Measurements from ENCODE around the gene ETNK2. TPM values are rescaled to one million over a fixed set of nuclear protein-coding genes. Genes with fewer than 3 reads are reported as not detected.

The ETNK2 gene
- total RNA-seq, 4 donors from 2014 or later = 12.4 to 77.8 (median 32.6) TPM

DNA sequence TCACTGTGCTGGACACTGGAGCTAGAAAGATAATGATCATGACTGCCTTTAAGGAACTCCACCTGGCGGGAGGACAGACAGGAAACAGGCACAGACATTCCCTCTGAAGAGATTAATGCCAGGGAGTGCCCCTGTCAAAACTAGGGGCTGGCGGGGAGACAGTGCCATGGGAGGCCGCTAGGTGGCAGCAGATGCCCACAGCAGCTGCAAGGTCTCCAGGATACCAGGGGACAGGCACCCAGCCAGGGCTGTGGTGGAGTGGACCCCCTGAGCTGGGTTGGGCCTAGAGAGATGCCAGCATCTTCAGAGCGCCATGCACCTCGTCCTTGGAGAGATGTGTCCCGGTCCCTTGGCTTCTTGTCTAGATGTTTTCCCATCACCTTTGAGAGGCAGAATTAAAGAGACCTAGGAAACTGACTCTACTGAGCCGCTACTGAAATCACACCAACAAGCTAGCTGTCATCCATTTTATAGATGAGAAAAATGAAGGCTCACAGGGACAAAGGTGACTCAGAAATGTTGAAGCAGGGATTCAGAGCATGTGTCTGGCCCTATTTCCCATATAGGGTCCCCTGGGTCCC lies 10.7 kb upstream of the ETNK2 start:
- TF ChIP-seq, protein P1, sequence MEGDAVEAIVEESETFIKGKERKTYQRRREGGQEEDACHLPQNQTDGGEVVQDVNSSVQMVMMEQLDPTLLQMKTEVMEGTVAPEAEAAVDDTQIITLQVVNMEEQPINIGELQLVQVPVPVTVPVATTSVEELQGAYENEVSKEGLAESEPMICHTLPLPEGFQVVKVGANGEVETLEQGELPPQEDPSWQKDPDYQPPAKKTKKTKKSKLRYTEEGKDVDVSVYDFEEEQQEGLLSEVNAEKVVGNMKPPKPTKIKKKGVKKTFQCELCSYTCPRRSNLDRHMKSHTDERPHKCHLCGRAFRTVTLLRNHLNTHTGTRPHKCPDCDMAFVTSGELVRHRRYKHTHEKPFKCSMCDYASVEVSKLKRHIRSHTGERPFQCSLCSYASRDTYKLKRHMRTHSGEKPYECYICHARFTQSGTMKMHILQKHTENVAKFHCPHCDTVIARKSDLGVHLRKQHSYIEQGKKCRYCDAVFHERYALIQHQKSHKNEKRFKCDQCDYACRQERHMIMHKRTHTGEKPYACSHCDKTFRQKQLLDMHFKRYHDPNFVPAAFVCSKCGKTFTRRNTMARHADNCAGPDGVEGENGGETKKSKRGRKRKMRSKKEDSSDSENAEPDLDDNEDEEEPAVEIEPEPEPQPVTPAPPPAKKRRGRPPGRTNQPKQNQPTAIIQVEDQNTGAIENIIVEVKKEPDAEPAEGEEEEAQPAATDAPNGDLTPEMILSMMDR (IDR thresholded peaks at IDR 0.05; ENCODE audit: low read depth) = no peak

- TF ChIP-seq, protein P1 (IDR thresholded peaks at IDR 0.05; ENCODE audit: low read depth) = no peak
Measured at GRCh38 chr1:204161609-204162493, 10.0 kb upstream of the ETNK2 start.

- TF ChIP-seq, protein P1 (IDR thresholded peaks at IDR 0.05; ENCODE audit: low read depth) = no peak
Measured at GRCh38 chr1:204157962-204158361, 6.1 kb upstream of the ETNK2 start.

DNA sequence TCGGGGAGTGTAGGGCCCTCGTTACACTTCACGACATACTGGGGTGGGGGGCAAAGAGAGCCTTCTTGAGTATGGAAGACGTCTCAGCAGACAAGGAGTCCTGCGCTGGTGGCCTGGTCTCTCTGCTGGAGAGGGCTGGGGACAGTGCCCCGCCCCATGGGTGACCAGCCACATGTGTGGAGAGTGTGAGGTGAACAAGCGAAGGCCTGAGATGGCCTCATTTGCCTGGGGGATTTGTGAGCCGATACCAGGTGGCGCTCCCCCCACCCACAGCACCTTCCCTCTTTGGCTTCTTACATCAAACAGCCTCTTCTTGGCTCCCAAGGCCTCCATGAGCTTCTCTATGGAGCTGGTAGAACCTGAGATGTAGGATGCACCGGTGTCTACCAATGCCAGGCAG lies 4.0 kb upstream of the ETNK2 start:
- TF ChIP-seq, protein P1 (IDR thresholded peaks at IDR 0.05; ENCODE audit: low read depth) = no peak

- TF ChIP-seq, protein P1 (IDR thresholded peaks at IDR 0.05; ENCODE audit: low read depth) = no peak
Measured at GRCh38 chr1:204154568-204155255, 2.9 kb upstream of the ETNK2 start.

DNA sequence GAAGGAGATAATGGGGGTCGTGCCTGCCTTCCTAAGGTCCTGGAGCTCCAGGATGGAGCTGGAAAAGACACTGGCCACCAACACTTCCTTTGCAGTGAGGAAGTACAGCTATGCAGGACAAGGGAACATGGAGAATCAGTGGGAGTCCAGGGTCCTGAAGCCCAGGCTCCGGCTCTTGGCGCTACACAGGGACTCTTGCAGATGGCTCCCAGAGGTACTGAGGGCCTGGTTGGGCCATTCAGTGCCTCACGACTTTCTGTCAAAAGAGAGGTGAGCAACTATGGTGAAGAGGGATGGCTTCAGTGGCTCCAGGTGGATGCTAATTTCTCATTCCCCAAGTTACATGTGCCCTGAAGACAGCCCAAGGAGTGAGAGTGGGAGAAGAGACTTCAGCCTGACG lies 1.8 kb upstream of the ETNK2 start:
- TF ChIP-seq, protein P1 (IDR thresholded peaks at IDR 0.05; ENCODE audit: low read depth) = no peak
